Measurements from ENCODE around the gene RTN1.

RTN1 gene

DNA sequence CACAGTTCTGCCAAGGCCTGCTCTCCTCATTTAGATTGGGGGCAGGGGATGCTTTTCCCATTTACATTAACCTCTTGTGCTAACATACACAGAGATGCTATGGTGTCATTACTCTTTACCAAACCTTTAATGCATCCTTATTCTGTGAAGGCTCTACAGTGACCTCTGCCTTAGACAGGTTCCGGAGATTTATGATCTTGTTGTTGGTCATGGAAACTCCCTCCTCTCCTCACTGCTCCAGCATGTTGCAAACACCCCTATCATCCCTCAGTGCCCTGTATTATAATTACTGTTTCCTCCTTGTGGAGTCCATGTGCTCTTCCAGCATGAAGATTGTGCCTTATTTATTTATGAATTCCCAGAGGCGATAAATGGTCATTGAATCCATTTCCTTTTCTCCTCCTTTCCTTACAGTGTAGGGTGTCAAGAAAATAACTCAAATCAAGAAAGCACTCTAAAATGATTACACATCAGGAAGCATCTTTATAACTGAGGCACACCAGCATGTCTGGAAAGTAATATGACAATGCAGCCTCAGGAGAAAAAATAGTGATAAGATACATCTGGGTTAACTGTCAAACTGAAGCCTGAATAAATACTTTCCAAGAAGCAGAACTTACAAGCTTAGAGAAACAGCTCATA, 37.8 kb downstream of the RTN1 start:
- Histone ChIP-seq H3K9me2 (replicated peaks; ENCODE audit: low read depth, low read length) (no peaks in the 10 kb centered on the region), H3F3A (ENCODE audit: low read depth) (no peaks in the 10 kb centered on the region), H3K4me1 (ENCODE audit: insufficient read depth, low read length, poor library complexity, severe bottlenecking) (no peaks in the 10 kb centered on the region), H3K79me2 (ENCODE audit: insufficient read depth, low read length) (no peaks in the 10 kb centered on the region), H3K4me2 (ENCODE audit: low read depth, low read length, poor library complexity, severe bottlenecking) (no peak overlapping the region), H3K4me3 (ENCODE audit: low read length, poor library complexity, severe bottlenecking) (no peak overlapping the region), H2AFZ (ENCODE audit: low read length) (no peak overlapping the region), H4K20me1 (ENCODE audit: insufficient read depth, low read length, poor library complexity, severe bottlenecking) (no peaks in the 10 kb centered on the region), H3K9ac (ENCODE audit: low read depth, low read length, poor library complexity, severe bottlenecking) (no peak overlapping the region), H3K36me3 (ENCODE audit: insufficient read depth, low read length) (no peaks in the 10 kb centered on the region), H3K9me3 (ENCODE audit: insufficient read depth, low read depth, low read length) (no peaks in the 10 kb centered on the region), H3K27me3 (ENCODE audit: insufficient read depth, low read length, poor library complexity, severe bottlenecking) (no peaks in the 10 kb centered on the region)
- TF ChIP-seq EZH2phosphoT487 (IDR thresholded peaks at IDR 0.05; ENCODE audit: borderline replicate concordance): no peak
- TF ChIP-seq, protein P1, sequence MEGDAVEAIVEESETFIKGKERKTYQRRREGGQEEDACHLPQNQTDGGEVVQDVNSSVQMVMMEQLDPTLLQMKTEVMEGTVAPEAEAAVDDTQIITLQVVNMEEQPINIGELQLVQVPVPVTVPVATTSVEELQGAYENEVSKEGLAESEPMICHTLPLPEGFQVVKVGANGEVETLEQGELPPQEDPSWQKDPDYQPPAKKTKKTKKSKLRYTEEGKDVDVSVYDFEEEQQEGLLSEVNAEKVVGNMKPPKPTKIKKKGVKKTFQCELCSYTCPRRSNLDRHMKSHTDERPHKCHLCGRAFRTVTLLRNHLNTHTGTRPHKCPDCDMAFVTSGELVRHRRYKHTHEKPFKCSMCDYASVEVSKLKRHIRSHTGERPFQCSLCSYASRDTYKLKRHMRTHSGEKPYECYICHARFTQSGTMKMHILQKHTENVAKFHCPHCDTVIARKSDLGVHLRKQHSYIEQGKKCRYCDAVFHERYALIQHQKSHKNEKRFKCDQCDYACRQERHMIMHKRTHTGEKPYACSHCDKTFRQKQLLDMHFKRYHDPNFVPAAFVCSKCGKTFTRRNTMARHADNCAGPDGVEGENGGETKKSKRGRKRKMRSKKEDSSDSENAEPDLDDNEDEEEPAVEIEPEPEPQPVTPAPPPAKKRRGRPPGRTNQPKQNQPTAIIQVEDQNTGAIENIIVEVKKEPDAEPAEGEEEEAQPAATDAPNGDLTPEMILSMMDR (conservative IDR thresholded peaks at IDR 0.05; ENCODE audit: low read length): no peak

DNA sequence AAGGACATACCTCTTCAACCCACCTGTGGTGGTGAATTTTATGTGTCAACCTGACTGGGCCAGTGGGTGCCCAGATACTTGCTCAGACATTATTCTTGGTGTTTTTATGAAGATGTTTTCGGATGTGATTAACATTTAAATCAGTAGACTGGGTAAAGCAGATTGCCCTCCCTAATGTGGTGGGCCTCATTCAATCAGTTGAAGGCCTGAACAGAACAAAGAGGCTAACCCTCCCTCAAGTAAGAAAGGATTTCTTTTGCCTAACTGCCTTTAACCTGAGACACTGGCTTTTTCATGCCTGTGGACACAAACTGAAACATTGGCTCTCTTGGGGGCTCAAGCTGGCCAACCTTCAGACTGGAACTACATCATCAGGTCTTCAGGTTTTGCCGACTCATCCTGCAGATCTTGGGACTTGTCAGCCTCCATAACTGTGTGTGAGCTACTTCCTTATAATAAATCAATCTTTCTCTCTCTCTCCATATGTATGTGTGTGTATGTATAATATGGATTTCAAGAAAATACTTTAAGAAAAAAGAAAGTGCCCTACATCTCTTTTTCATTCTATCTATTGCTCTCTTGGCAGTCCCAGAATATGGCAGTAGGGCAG, 39.4 kb downstream of the RTN1 start:
- no peak overlapping the region for H3K4me3 ChIP-seq (ENCODE audit: low read length, poor library complexity, severe bottlenecking)
- H3K9me3 ChIP-seq (ENCODE audit: insufficient read depth, low read depth, low read length): no peaks in the 10 kb centered on the region
- H3K79me2 ChIP-seq (ENCODE audit: insufficient read depth, low read length): no peaks in the 10 kb centered on the region
- TF ChIP-seq EZH2phosphoT487 (IDR thresholded peaks at IDR 0.05; ENCODE audit: borderline replicate concordance): no peak
- TF ChIP-seq, protein P1 (conservative IDR thresholded peaks at IDR 0.05; ENCODE audit: low read length): no peak
- no peaks in the 10 kb centered on the region for H3F3A ChIP-seq (ENCODE audit: low read depth)
- H3K9me2 ChIP-seq (replicated peaks; ENCODE audit: low read depth, low read length): no peaks in the 10 kb centered on the region
- H3K4me2 ChIP-seq (ENCODE audit: low read depth, low read length, poor library complexity, severe bottlenecking): no peak overlapping the region
- H4K20me1 ChIP-seq (ENCODE audit: insufficient read depth, low read length, poor library complexity, severe bottlenecking): no peaks in the 10 kb centered on the region
- no peak overlapping the region for H3K9ac ChIP-seq (ENCODE audit: low read depth, low read length, poor library complexity, severe bottlenecking)
- no peaks in the 10 kb centered on the region for H3K36me3 ChIP-seq (ENCODE audit: insufficient read depth, low read length)
- H3K4me1 ChIP-seq (ENCODE audit: insufficient read depth, low read length, poor library complexity, severe bottlenecking): no peaks in the 10 kb centered on the region
- no peaks in the 10 kb centered on the region for H3K27me3 ChIP-seq (ENCODE audit: insufficient read depth, low read length, poor library complexity, severe bottlenecking)
- no peak overlapping the region for H2AFZ ChIP-seq (ENCODE audit: low read length)

DNA sequence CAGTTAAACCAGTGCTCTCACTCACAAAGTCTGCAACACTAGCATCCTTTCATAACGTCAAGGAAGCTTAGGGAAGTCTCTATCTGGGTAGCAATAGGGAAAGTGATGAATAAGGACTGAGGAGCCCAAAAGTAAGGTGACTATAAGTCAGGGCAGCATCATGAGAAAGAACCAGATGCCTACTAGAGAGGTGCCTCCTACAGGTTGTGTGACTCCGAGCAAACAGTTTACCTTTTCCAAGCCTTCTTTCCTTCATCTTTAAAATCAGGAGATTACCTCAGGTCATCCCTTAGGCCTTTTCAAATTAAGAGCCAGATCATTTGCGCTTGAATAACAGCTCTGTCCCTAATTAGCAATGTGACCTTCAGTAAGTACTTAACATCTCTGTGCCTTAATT, 40.2 kb downstream of the RTN1 start:
- Histone ChIP-seq H3K79me2 (ENCODE audit: insufficient read depth, low read length) (no peaks in the 10 kb centered on the region), H3K36me3 (ENCODE audit: insufficient read depth, low read length) (no peaks in the 10 kb centered on the region), H2AFZ (ENCODE audit: low read length) (no peak overlapping the region), H3K4me2 (ENCODE audit: low read depth, low read length, poor library complexity, severe bottlenecking) (no peak overlapping the region), H3K4me3 (ENCODE audit: low read length, poor library complexity, severe bottlenecking) (no peak overlapping the region), H3K9me3 (ENCODE audit: insufficient read depth, low read depth, low read length) (no peaks in the 10 kb centered on the region), H3K27me3 (ENCODE audit: insufficient read depth, low read length, poor library complexity, severe bottlenecking) (no peaks in the 10 kb centered on the region), H3K9ac (ENCODE audit: low read depth, low read length, poor library complexity, severe bottlenecking) (no peak overlapping the region), H3K9me2 (replicated peaks; ENCODE audit: low read depth, low read length) (no peaks in the 10 kb centered on the region), H3K4me1 (ENCODE audit: insufficient read depth, low read length, poor library complexity, severe bottlenecking) (no peaks in the 10 kb centered on the region), H4K20me1 (ENCODE audit: insufficient read depth, low read length, poor library complexity, severe bottlenecking) (no peaks in the 10 kb centered on the region), H3F3A (ENCODE audit: low read depth) (no peaks in the 10 kb centered on the region)
- TF ChIP-seq, protein P1 (conservative IDR thresholded peaks at IDR 0.05; ENCODE audit: low read length): no peak
- no peak for TF ChIP-seq EZH2phosphoT487 (IDR thresholded peaks at IDR 0.05; ENCODE audit: borderline replicate concordance)

Measured in Loucy (cell line).